Measurements from ENCODE around the gene ALK.

DNA sequence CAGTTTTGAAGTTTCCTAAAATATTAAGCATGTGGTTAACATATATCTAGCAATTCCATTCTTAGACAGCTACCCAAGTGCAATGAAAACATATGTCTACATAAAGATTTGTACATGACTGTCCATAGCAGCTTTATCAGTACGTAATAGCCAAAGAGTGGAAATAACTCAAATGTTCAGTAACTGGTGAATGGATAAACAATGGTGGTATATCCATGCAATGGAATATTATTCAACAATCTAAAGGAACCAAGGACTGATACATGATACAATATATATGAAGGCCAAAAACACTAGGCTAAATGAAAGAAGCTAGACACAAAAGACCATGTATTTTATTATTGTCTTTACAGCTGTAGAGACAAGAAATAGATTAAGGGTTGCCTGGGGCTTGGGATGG is 361.4 kb downstream of the ALK start:
- TF ChIP-seq, protein P1, sequence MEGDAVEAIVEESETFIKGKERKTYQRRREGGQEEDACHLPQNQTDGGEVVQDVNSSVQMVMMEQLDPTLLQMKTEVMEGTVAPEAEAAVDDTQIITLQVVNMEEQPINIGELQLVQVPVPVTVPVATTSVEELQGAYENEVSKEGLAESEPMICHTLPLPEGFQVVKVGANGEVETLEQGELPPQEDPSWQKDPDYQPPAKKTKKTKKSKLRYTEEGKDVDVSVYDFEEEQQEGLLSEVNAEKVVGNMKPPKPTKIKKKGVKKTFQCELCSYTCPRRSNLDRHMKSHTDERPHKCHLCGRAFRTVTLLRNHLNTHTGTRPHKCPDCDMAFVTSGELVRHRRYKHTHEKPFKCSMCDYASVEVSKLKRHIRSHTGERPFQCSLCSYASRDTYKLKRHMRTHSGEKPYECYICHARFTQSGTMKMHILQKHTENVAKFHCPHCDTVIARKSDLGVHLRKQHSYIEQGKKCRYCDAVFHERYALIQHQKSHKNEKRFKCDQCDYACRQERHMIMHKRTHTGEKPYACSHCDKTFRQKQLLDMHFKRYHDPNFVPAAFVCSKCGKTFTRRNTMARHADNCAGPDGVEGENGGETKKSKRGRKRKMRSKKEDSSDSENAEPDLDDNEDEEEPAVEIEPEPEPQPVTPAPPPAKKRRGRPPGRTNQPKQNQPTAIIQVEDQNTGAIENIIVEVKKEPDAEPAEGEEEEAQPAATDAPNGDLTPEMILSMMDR (conservative IDR thresholded peaks at IDR 0.05) = no peak
- no peak for TF ChIP-seq ZFX (IDR thresholded peaks at IDR 0.05)
